C4-2B (cell line): Measurements from ENCODE around the gene NPTX1.

ENCODE experiments used
- H3K27ac ChIP-seq: fragments of 450-650 bp; 2 replicates; pipeline ENCODE4 v1.5.1; 2017
- CTCF ChIP-seq: fragments of 450-650 bp; conservative IDR thresholded peaks from 2 replicates; pipeline ENCODE4 v1.5.1; 2017; ENCODE audit warnings: mild to moderate bottlenecking
- ZFX ChIP-seq: fragments of 450-650 bp; IDR thresholded peaks from 2 replicates; pipeline ENCODE4 v1.6.1; 2017

The NPTX1 gene

GRCh38 chr17:80476877-80477646 is 655 bp upstream of the NPTX1 start:
- TF ChIP-seq CTCF (no peak), ZFX (no peak)
- H3K27ac ChIP-seq: no peak overlapping the region

GRCh38 chr17:80474961-80475909 is 1.2 kb downstream of the NPTX1 start:
- no peak overlapping the region for H3K27ac ChIP-seq

GRCh38 chr17:80474231-80474960 is 2.0 kb downstream of the NPTX1 start:
- TF ChIP-seq ZFX (no peak), CTCF (peak; percentile 33; the same call in 1 of the 2 replicates)
- H3K27ac ChIP-seq: no peak overlapping the region

More at GRCh38 chr17:80474961-80475909, 1.2 kb downstream of the NPTX1 start:
- TF ChIP-seq ZFX: no peak
- TF ChIP-seq CTCF: no peak; the same call in 1 of the 2 replicates

GRCh38 chr17:80473701-80474100 is 2.7 kb downstream of the NPTX1 start:
- H3K27ac ChIP-seq: no peak overlapping the region
- no peak for TF ChIP-seq CTCF
- no peak for TF ChIP-seq ZFX

GRCh38 chr17:80472996-80473395 is 3.4 kb downstream of the NPTX1 start:
- no peak overlapping the region for H3K27ac ChIP-seq
- TF ChIP-seq ZFX: no peak
- TF ChIP-seq CTCF: no peak

- no peak overlapping the region for H3K27ac ChIP-seq
- no peak for TF ChIP-seq ZFX
- TF ChIP-seq CTCF: no peak
These were observed 4.5 kb downstream of the NPTX1 start for GRCh38 chr17:80471922-80472321.
